ENCODE data around the gene HTR1D. TPM values are rescaled to one million over a fixed set of nuclear protein-coding genes. Genes with fewer than 3 reads are reported as not detected.

The HTR1D gene
- total and polyA plus RNA-seq, 2 experiments from 2014 or later = not detected

DNA sequence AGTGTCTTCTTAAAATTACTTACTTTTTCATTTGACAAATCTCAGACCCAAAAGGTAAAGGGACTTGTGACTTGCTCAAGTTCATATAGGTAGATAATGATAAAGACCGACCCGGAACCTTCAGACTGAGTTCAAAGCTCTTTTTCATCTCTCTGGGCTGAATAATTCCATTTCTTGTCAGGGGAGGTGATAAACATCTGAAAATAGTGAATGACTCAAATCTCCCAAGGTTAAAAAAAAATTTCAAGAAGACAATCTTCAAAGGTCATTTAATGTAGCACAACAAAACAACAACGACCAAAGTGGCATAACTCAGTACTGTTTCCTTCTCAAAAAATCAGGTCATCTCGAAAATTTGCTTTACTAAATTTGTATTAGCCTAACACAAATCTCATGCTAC, 69.2 kb downstream of the HTR1D start:
- Histone ChIP-seq H3K36me3 (ENCODE audit: low read depth) (no peaks in the 10 kb centered on the region), H3K27me3 (replicated peaks; ENCODE audit: insufficient read depth) (no peaks in the 10 kb centered on the region), H3K4me1 (ENCODE audit: insufficient read depth) (peaks cover 17% of the 10 kb centered on the region), H2AFZ (no peak overlapping the region), H3K9me3 (ENCODE audit: low read depth) (no peaks in the 10 kb centered on the region), H3K9ac (no peak overlapping the region), H4K20me1 (ENCODE audit: insufficient read depth) (peaks cover 23% of the 10 kb centered on the region; the same call in 1 of the 2 replicates), H3K27ac (no peak overlapping the region), H3K9me2 (ENCODE audit: insufficient read depth) (no peaks in the 10 kb centered on the region), H3K4me2 (ENCODE audit: unreplicated experiment) (no peak overlapping the region), H3K4me3 (no peak overlapping the region), H3K79me2 (ENCODE audit: insufficient read depth) (peaks cover 100% of the 10 kb centered on the region), H3F3A (ENCODE audit: insufficient read depth) (peaks cover 4% of the 10 kb centered on the region; the same call in 1 of the 2 replicates)
- DNase-seq = peak; percentile 44
- no peak for TF ChIP-seq EZH2 (IDR thresholded peaks at IDR 0.05; ENCODE audit: insufficient read depth, poor library complexity, severe bottlenecking)
- no peak for TF ChIP-seq EZH2phosphoT487 (IDR thresholded peaks at IDR 0.05; ENCODE audit: insufficient read depth, low read depth)
- in situ Hi-C loops (cut with MboI) = no loop called here
- WGBS, 2 experiments (ENCODE audit: low coverage in 1 of 2, low lambda C conversion rate in 2 of 2, missing lambda C conversion rate in 2 of 2) = 58 to 66% methylated on average over 4 of the region's 4 CpGs

Small RNA genes lying within 50 kb of the gene (small RNA-seq; reads per million reads assigned to genes)
- not detected for gene RNU6-135P (ENCODE audit: low read depth, low replicate concordance)
- not detected for gene RNU6-514P (ENCODE audit: low read depth, low replicate concordance)

Other genes with a start within 250 kb of the HTR1D start
- gene LACTBL1, start 244.6 kb downstream of the HTR1D start, total RNA-seq (2014; rRNA removed; shearing (Covaris generic)) = not detected in 2 replicates
- not detected in 2 replicates for gene LACTBL1, start 244.6 kb downstream of the HTR1D start, polyA plus RNA-seq (2016; fragmentation: Nextera tagmentation; extraction: Ambion mirVana)
- not detected in 2 replicates for gene TEX46, start 201.7 kb downstream of the HTR1D start, total RNA-seq (2014; rRNA removed; shearing (Covaris generic))
- gene TEX46, start 201.7 kb downstream of the HTR1D start, polyA plus RNA-seq (2016; fragmentation: Nextera tagmentation; extraction: Ambion mirVana) = not detected in 2 replicates
- gene KDM1A, start 198.0 kb downstream of the HTR1D start, total RNA-seq (2014; rRNA removed; shearing (Covaris generic)) = 62.5 and 64.4 TPM in 2 replicates
- gene KDM1A, start 198.0 kb downstream of the HTR1D start, polyA plus RNA-seq (2016; fragmentation: Nextera tagmentation; extraction: Ambion mirVana) = 30.3 and 30.6 TPM in 2 replicates
- gene LUZP1, start 48.6 kb downstream of the HTR1D start, total RNA-seq (2014; rRNA removed; shearing (Covaris generic)) = 28.1 and 35.0 TPM in 2 replicates
- gene LUZP1, start 48.6 kb downstream of the HTR1D start, polyA plus RNA-seq (2016; fragmentation: Nextera tagmentation; extraction: Ambion mirVana) = 52.2 and 55.8 TPM in 2 replicates
- 77.5 and 91.6 TPM in 2 replicates for gene HNRNPR, start 126.8 kb upstream of the HTR1D start, total RNA-seq (2014; rRNA removed; shearing (Covaris generic))
- 124 and 126 TPM in 2 replicates for gene HNRNPR, start 126.8 kb upstream of the HTR1D start, polyA plus RNA-seq (2016; fragmentation: Nextera tagmentation; extraction: Ambion mirVana)
- 14.0 and 16.2 TPM in 2 replicates for gene ZNF436, start 152.3 kb upstream of the HTR1D start, total RNA-seq (2014; rRNA removed; shearing (Covaris generic))
- gene ZNF436, start 152.3 kb upstream of the HTR1D start, polyA plus RNA-seq (2016; fragmentation: Nextera tagmentation; extraction: Ambion mirVana) = 8.1 and 9.4 TPM in 2 replicates
- 9.2 and 16.3 TPM in 2 replicates for gene TCEA3, start 207.2 kb upstream of the HTR1D start, total RNA-seq (2014; rRNA removed; shearing (Covaris generic))
- gene TCEA3, start 207.2 kb upstream of the HTR1D start, polyA plus RNA-seq (2016; fragmentation: Nextera tagmentation; extraction: Ambion mirVana) = 21.3 and 23.2 TPM in 2 replicates